H1 (cell line): ENCODE data around the gene LSM7.

ENCODE experiments used
- CREB1 ChIP-seq: IDR thresholded peaks from 2 replicates; pipeline ENCODE4 v1.6.1; 2012; ENCODE audit warnings: inconsistent platforms
- EZH2 ChIP-seq: fragments of 200-600 bp; sonication (generic); IDR thresholded peaks from 2 replicates; pipeline ENCODE4 v1.7.1; 2012; ENCODE audit warnings: low read depth, mild to moderate bottlenecking, moderate library complexity, low read length, inconsistent platforms; ENCODE audit not compliant: severe bottlenecking
- POLR2A ChIP-seq, 2 experiments: IDR thresholded peaks; 1 replicate in 1 of 2; 2 replicates in 1 of 2; pipeline ENCODE4 v1.6.1; 2011; ENCODE audit warnings: low read depth in 2 of 2, low read length in 2 of 2, mild to moderate bottlenecking in 2 of 2; ENCODE audit errors: control extremely low read depth in 1 of 2
- SP2 ChIP-seq: IDR thresholded peaks from 2 replicates; pipeline ENCODE4 v1.6.1; 2012; ENCODE audit warnings: mild to moderate bottlenecking, low read length, inconsistent platforms
- TF ChIP-seq, protein P1 (sequence below), 3 experiments: IDR thresholded peaks; 1 replicate in 2 of 3; 2 replicates in 1 of 3; pipeline versions ENCODE4 v1.5.1 to v1.6.1; 2011; ENCODE audit warnings: low read length in 3 of 3, mild to moderate bottlenecking in 3 of 3, inconsistent platforms in 2 of 3, low read depth in 1 of 3, moderate library complexity in 1 of 3; ENCODE audit not compliant: insufficient read depth in 1 of 3; ENCODE audit errors: control extremely low read depth in 1 of 3

GRCh38 chr19:2358548-2359173, 30.3 kb upstream of the LSM7 start:
- TF ChIP-seq, protein P1, sequence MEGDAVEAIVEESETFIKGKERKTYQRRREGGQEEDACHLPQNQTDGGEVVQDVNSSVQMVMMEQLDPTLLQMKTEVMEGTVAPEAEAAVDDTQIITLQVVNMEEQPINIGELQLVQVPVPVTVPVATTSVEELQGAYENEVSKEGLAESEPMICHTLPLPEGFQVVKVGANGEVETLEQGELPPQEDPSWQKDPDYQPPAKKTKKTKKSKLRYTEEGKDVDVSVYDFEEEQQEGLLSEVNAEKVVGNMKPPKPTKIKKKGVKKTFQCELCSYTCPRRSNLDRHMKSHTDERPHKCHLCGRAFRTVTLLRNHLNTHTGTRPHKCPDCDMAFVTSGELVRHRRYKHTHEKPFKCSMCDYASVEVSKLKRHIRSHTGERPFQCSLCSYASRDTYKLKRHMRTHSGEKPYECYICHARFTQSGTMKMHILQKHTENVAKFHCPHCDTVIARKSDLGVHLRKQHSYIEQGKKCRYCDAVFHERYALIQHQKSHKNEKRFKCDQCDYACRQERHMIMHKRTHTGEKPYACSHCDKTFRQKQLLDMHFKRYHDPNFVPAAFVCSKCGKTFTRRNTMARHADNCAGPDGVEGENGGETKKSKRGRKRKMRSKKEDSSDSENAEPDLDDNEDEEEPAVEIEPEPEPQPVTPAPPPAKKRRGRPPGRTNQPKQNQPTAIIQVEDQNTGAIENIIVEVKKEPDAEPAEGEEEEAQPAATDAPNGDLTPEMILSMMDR (IDR thresholded peaks at IDR 0.05; ENCODE audit: control extremely low read depth in 1 of 3, insufficient read depth in 1 of 3, low read depth in 1 of 3, low read length in 3 of 3): no peak
- TF ChIP-seq SP2 (no peak), CREB1 (no peak), POLR2A (IDR thresholded peaks at IDR 0.05; ENCODE audit: control extremely low read depth in 1 of 2, low read depth in 2 of 2, low read length in 2 of 2) (no peak), EZH2 (no peak)
